ENCODE results near the gene FAM227A.

The FAM227A gene

DNA sequence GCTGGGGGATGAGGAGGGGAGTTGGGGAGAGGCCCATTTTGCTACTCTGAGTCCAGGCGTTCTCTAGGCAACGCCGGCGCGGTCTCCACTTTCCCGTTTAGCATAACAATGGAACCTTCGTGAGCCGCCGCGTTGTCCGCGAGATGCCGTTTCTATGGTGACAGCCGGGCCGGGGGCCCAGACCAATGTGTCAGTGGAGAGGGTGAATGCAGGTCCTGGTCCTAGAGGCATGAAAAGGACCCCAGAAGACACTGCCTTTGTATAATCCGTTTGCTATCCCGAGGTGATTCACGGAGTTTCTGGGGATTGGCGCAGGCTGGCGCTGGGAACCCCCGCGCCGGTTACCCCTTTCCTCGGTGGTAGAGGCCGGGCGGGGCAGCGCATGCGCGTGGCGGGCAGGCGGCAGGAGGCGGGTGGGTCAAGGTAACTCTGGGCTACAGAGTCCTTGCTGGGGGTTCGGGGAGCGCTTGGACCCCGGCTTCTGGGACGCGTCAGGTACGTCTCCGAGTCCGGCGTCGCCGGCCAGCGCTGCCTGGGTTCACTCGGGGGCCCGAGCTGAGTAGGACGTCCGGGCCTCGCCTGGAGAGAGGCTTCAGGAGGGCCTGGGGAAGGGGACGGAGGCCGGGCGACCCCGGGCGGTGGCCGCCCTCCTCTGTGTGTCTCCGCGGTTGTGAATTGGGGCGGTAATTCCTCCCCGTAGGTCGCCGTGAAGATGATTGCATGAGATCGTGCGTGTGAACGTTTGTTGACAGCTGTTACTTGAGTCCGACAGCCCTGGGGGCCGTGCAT lies at the start of gene FAM227A, which contains the start of gene CBY1:
TSS of gene FAM227A (minus strand) at position 137 of the 789 bp plus-strand sequence. CDS start 6,224 bp downstream, outside the sequence.
TSS of gene CBY1 (plus strand) at position 383 of the 789 bp plus-strand sequence. CDS start 11,417 bp downstream, outside the sequence.
- peak; percentile 82 for DNase-seq

DNA sequence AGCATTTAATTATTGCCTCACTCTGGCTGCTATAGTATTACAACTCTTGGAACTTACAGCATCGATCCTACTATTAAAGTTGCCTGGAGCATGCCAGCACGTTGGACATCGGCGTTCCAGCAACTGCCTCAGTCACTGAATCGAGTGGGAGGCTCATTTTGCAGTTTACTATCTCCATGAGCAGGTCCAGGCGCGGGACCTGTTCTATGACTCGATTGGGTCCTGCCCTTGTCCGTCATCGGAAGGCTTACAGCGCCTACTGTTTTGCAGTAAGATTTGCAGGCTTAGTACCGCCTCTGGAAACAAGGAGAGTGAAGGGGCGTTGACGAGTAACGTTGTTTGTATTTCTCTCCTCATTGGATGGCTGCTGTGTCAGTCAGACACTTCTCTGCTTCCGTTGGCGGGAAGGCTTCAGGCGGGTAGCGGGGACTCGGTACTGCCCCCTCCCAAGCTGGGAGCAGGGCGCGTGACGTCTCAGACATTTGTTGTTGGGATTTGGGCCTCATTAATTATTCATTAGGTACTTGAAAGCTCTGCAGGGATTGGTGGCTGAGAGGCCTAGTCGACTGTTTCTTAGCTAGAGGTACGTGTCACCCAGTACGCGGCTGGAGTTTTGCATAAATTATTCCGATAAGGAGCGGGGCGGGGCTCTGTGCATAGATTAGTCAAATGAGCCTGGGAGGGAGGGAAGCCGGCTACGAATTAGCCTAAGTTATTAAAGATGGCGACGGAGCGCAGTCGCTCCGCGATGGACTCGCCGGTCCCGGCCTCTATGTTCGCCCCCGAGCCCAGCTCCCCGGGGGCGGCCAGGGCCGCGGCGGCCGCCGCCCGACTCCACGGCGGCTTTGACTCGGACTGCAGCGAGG lies 49.3 kb upstream of the FAM227A start, which contains the start of gene GTPBP1:
TSS of gene GTPBP1 (plus strand) at position 710 of the 866 bp plus-strand sequence. CDS start at position 722, 12 bp downstream.
- peak; percentile 91 for DNase-seq

DNA sequence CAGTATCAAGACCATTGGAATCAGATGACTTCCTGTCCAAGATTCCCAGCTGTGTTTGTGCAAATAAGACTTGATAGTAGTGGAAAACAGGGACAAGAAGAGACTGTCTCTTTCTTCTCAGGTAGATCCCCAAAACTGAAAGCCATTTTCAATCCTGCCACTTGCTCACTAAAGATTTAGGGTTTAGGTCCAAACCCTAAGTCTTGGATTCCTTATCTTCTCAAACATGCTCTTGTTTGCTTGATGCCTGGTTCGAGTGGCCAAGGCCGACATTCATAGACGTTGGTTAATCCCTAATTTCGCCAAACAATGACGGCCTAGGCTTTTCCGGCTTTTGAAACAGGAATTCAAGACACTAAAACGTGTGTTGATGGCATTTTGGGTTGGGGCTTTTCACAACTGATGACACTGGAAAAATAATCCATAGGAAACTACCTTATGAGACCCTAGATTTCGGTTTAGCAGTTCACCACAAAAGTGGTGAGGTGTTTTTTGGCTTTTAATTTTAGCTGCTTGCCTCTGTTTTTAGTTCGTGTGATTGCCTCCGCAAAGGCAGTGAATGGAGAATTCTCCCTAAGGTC lies 48.6 kb upstream of the FAM227A start:
- DNase-seq, result no peak

- DNase-seq, result peak; percentile 98
These were observed 44.8 kb upstream of the FAM227A start, which contains the start of gene JOSD1 for GRCh38 chr22:38700789-38701628. Gene JOSD1 (minus strand): TSS chr22:38700943. CDS start chr22:38699987, 956 bp downstream.

DNA sequence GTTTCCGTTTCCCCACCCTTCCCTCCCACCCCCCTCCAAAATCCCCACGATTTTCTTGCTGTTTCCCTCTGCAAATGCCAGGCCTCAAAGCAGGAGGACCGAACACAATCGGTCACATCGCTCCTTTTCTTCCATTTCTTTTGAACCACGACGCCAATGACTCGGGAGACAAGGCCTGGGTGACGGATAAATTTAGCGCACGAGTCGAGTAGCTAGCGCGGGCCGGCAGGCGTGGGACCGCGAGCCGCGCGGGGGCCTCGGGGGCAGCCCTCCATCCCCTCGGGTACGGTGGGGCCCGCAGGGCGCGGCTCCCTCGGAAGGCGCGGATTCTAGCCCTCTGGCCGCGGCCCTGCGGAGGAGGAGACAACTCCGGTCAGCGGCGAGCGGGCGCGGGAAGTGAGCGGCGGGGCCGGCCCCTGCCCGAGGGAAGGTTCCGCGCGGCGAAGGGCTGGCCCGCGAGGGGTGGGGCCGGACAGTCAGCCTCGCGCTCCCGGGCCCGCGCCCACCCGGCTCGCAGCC lies 44.1 kb upstream of the FAM227A start:
- DNase-seq, result no peak

DNA sequence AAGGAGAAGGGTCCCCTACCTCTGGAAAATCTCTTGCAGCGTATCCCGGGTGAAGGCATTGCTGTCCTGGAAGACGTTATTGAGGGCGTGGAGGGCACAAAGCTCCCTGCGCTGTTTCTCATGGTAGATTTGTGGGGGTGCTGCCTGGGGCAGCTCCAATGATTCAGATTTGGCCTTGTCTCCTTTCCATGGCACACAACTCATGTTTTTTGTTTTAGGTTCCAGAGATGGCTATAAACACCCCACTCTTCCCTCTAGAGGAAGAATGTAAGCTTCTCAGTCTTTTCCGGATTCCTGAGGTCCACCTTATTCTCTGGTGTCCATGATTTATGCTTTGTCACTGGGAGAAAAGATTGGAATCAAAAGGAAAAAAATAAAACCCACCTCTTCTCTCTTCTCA lies 43.6 kb upstream of the FAM227A start:
- no peak for DNase-seq

DNA sequence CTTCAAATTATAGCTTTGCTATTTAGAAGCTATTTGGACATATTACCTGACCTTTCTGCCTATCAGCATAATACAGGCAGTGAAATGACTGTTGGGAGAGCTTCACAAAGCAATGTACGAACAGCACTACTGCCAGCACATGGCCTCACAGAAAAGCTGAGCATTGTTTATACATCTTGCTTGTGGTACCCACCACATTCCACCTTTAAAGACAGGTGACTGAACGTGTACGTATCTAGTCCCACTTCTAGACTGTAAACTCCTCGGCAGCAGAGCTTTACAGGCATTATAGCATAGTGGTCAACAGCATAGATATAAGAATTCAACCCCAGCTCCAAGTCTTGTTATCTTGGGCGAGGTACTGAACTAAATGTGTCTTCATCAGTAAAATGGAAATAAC lies 43.0 kb upstream of the FAM227A start:
- no peak for DNase-seq

GRCh38 chr22:38698407-38699094 lies 42.4 kb upstream of the FAM227A start:
- no peak for DNase-seq

DNA sequence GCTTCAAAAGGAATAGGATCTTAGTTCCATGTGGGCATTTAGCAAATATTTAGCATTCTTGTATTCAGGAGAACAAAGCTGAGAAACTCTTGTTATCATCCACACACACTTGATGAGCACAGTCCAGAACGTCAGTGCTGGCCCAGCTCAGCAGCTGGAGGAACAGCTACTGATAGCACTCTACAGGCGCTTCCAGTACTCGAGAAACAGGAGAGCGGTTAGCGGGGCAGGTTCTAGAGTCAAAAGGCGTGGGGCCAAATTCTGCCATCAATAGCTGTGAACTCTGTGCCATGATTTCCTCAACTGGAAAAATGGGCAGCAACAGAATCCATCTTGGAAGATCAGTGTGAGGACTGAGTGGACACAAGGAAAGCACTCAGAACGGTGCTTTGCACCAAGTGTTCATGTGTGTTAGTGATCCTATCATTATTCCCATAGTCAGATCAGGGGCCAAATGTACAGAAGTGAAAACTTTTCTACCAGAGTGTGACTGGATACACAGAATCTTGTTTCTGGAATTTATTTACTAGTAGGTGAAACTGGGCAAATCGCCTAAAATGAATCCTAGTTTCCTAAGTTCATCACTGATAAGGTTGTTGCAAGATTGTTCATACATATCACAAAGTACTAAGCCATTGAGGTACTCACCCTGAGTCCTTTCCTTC lies 41.4 kb upstream of the FAM227A start:
- DNase-seq, result no peak

GRCh38 chr22:38696606-38697424 lies 40.6 kb upstream of the FAM227A start:
- peak; percentile 26 for DNase-seq

DNA sequence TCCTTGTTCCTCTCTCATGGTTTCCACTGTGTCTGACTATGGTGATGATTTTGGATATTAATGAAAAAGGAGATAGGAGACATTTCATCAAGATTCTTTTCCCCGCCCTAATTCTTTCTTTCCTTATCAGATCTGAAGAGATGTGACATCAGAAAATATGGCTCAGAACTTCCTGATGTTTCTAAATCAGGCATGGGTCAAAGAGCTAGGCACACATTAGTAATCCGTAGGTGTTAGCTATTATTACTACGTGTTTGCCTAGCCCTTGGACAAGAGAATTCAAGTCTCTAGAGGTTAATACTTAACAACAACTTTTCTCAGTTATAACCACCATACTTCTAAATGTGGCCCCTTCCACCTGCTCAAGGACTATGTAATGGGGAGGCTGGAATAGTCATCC lies 38.7 kb upstream of the FAM227A start:
- no peak for DNase-seq

- DNase-seq, result no peak
These were observed 37.9 kb upstream of the FAM227A start for GRCh38 chr22:38694049-38694448.

- DNase-seq, result no peak
These were observed 33.5 kb upstream of the FAM227A start for GRCh38 chr22:38689651-38690050.

DNA sequence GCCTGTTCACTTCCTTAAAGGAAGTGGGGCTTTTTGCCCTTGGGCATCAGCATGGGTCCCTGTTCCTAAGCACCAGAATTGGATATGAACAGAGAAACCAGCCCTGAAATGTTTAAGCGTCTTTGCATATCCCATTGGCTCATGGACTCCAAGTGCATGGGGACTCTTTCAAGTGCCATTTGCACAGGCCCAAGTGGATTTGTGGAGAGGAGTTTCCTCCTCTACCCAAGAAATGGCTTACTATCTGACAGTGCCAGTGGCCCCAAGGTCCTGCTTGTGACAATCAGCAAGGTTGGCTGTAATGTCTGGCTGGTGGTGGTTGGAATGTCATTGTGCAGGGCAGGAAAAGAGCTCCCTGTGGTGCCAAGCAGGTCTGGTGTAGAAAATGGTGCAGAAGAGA lies 29.6 kb upstream of the FAM227A start:
- no peak for DNase-seq

- DNase-seq, result no peak
These were observed 28.7 kb upstream of the FAM227A start for GRCh38 chr22:38684895-38685294.

GRCh38 chr22:38681582-38682335 lies 25.6 kb upstream of the FAM227A start, which contains the start of gene TOMM22:
Gene TOMM22 (plus strand): TSS chr22:38681957. CDS start chr22:38681979, 22 bp downstream.
- peak; percentile 83 for DNase-seq

DNA sequence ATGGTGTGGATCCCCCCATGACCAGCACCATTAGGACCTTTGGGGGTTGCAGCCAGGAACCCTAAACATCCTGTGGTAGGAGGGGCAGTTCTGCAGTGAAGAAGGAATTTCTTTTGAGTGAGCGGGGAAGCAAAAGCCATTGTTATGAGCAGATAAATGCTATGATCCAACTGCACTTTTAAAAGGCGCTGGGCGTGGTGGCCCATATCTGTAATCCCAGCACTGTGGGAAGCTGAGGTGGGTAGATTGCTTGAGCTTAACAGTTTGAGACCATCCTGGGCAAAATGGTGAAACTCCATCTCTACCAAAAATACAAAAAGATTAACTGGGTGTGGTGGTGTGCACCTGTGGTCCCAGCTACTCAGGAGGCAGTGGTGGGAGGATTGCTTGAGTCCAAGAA lies 19.6 kb upstream of the FAM227A start:
- DNase-seq, result no peak

DNA sequence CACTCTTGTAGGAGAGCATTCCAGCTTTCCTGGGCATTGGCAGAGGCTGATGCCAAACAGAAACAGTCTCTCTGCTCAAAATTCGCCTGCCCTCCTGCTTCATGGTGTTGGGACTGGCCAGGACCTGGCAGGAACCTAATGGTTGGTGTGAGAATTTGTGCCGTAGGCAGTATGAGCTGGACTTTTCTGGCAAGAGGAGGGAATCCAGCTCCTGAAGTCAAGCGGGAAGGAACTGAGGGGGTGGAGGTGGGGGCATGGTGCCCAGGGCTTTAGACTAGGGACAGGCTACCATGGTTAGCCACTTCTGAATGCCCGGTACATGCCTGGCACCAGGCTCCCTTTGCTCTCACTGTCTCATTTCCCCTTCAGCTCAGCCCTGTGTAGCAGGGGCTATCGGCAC lies 18.7 kb upstream of the FAM227A start:
- DNase-seq, result no peak
